PC-9 (cell line): ENCODE results near the gene HTR3C. TPM values are rescaled to one million over a fixed set of nuclear protein-coding genes. Genes with fewer than 3 reads are reported as not detected.

Source experiments
- BruUV-seq: library from RNA; stranded (reverse); fragments of 400-500 nt; replicated peaks from 2 replicates; lab custom pipeline; 2021; lab: Mats Ljungman, UMichigan
- CTCF ChIA-PET: fragments of 300-600 bp; sonication (Branson Sonifier 250); formaldehyde crosslinking; loops from one replicate; lab custom pipeline; 2022; ENCODE audit warnings: antibody characterized with exemption; lab: Charles Lee
- POLR2A ChIA-PET: fragments of 300-600 bp; sonication (Branson Sonifier 250); formaldehyde crosslinking; loops from one replicate; lab custom pipeline; 2022; ENCODE audit warnings: antibody characterized with exemption; ENCODE audit not compliant: unreplicated experiment; lab: Charles Lee
- DNase-seq, 2 experiments: peaks; one replicate each; pipeline versions ENCODE4 v3.0.0 to v3.0.0-alpha.2; 2015 to 2022; ENCODE audit warnings: mixed read lengths in 1 of 2
- H2AFZ ChIP-seq: fragments of 200-600 bp; sonication (generic); 2 replicates; pipeline ENCODE4 v1.8.1; 2017; ENCODE audit warnings: antibody characterized with exemption
- H3F3A ChIP-seq: fragments of 200-600 bp; sonication (generic); 2 replicates; pipeline ENCODE4 v1.8.1; 2017; ENCODE audit warnings: antibody characterized with exemption, mild to moderate bottlenecking, low read depth; ENCODE audit not compliant: insufficient read depth
- H3K27ac ChIP-seq: fragments of 200-600 bp; sonication (generic); 2 replicates; pipeline ENCODE4 v1.6.1; 2016; ENCODE audit warnings: mixed run types
- H3K27me3 ChIP-seq: fragments of 200-600 bp; sonication (generic); 2 replicates; pipeline ENCODE4 v1.6.1; 2016; ENCODE audit warnings: low read depth, mixed run types; ENCODE audit not compliant: insufficient read depth
- H3K36me3 ChIP-seq: fragments of 200-600 bp; sonication (generic); 2 replicates; pipeline ENCODE4 v1.6.1; 2016; ENCODE audit warnings: low read depth, mixed run types
- H3K4me1 ChIP-seq: fragments of 200-600 bp; sonication (generic); replicated peaks from 2 replicates; pipeline ENCODE4 v1.6.1; 2016; ENCODE audit warnings: mixed run types; ENCODE audit not compliant: insufficient read depth
- H3K4me2 ChIP-seq: fragments of 200-600 bp; sonication (generic); 2 replicates; pipeline ENCODE4 v1.6.1; 2017; ENCODE audit warnings: mixed run types
- H3K4me3 ChIP-seq: fragments of 200-600 bp; sonication (generic); 2 replicates; pipeline ENCODE4 v1.6.1; 2016; ENCODE audit warnings: mixed run types
- H3K79me2 ChIP-seq: fragments of 200-600 bp; sonication (generic); 2 replicates; pipeline ENCODE4 v1.6.1; 2017; ENCODE audit warnings: low read depth, mixed run types
- H3K9me2 ChIP-seq: fragments of 200-600 bp; sonication (generic); 2 replicates; pipeline ENCODE4 v1.8.1; 2017; ENCODE audit warnings: mild to moderate bottlenecking; ENCODE audit not compliant: insufficient read depth
- H3K9me3 ChIP-seq: fragments of 200-600 bp; sonication (generic); 2 replicates; pipeline ENCODE4 v1.8.1; 2016; ENCODE audit warnings: low read depth; ENCODE audit not compliant: insufficient read depth
- H4K20me1 ChIP-seq: fragments of 200-600 bp; sonication (generic); 2 replicates; pipeline ENCODE4 v1.8.1; 2017; ENCODE audit not compliant: insufficient read depth
- CTCF ChIP-seq: fragments of 200-600 bp; sonication (generic); conservative IDR thresholded peaks from 2 replicates; pipeline ENCODE4 v1.6.1; 2017; ENCODE audit warnings: mixed run types, antibody characterized with exemption, mild to moderate bottlenecking, moderate library complexity
- EZH2 ChIP-seq: fragments of 200-600 bp; sonication (generic); IDR thresholded peaks from 2 replicates; pipeline ENCODE4 v1.8.0; 2017; ENCODE audit warnings: antibody characterized with exemption, low read depth
- intact Hi-C: fragments of 100-400 bp; cut with micrococcal nuclease; formaldehyde crosslinking; loops from one replicate; pipeline ENCODE4 v1.10.0; 2022; ENCODE audit not compliant: unreplicated experiment
- total RNA-seq: library from RNA; stranded (reverse); gene quantifications from 2 replicates; pipeline ENCODE4 v1.2.3, GENCODE V29; 2021

HTR3C gene
- total RNA-seq, 1 experiment from 2014 or later = not detected

- Histone ChIP-seq H3K4me1 (0 out of 2 replicates have a peak, but pooled peaks cover 4% of the 10 kb centered on the region), H3K9me2 (no peaks in the 10 kb centered on the region), H3K36me3 (no peaks in the 10 kb centered on the region), H3K79me2 (no peaks in the 10 kb centered on the region), H3K27ac (no peak overlapping the region), H3K4me3 (no peak overlapping the region), H3F3A (peaks cover 5% of the 10 kb centered on the region; the same call in 1 of the 2 replicates), H4K20me1 (no peaks in the 10 kb centered on the region), H2AFZ (no peak overlapping the region), H3K9me3 (peaks cover 17% of the 10 kb centered on the region; the same call in 1 of the 2 replicates), H3K27me3 (no peaks in the 10 kb centered on the region), H3K4me2 (no peak overlapping the region)
- ChIA-PET CTCF (interaction anchor here (0.6 kb wide), 1 partner anchor 40 kb away, joined by 3 read pairs; no protein-coding TSS in a partner anchor), POLR2A (interaction anchor here (0.6 to 0.7 kb wide), 2 partner anchors 41 to 645 kb away, joined by 6 to 9 read pairs; no protein-coding TSS in a partner anchor)
- TF ChIP-seq EZH2 (no peak), CTCF (no peak)
- intact Hi-C loops = no loop called here
- BruUV-seq = no TSS peak
- peak in 1 of 2 experiments; percentile 61 for DNase-seq
Measured at GRCh38 chr3:184085389-184085852, 32.6 kb downstream of the HTR3C start.

GRCh38 chr3:184092199-184092598 is 39.4 kb downstream of the HTR3C start:
- DNase-seq = no peak
- Histone ChIP-seq H3K79me2 (no peaks in the 10 kb centered on the region), H2AFZ (no peak overlapping the region), H4K20me1 (no peaks in the 10 kb centered on the region), H3K27me3 (no peaks in the 10 kb centered on the region), H3K4me2 (no peak overlapping the region), H3K36me3 (no peaks in the 10 kb centered on the region), H3K9me2 (no peaks in the 10 kb centered on the region), H3K27ac (no peak overlapping the region), H3K4me1 (no peaks in the 10 kb centered on the region), H3K4me3 (no peak overlapping the region), H3K9me3 (peaks cover 18% of the 10 kb centered on the region; the same call in 1 of the 2 replicates), H3F3A (no peaks in the 10 kb centered on the region)
- no TSS peak for BruUV-seq
- intact Hi-C loops = no loop called here
- TF ChIP-seq EZH2 = no peak
- no peak for TF ChIP-seq CTCF
- ChIA-PET CTCF (no interaction called here), POLR2A (no interaction called here)

- H3K79me2 ChIP-seq = no peaks in the 10 kb centered on the region
- no peaks in the 10 kb centered on the region for H3K9me2 ChIP-seq
- ChIA-PET POLR2A (no interaction called here), CTCF (no interaction called here)
- no peak within 1 kb of the TSS for H3K4me2 ChIP-seq
- no peak for DNase-seq
- no TSS peak for BruUV-seq
- H3K9me3 ChIP-seq = peaks cover 14% of the 10 kb centered on the region; the same call in 1 of the 2 replicates
- H3K27me3 ChIP-seq = no peaks in the 10 kb centered on the region
- intact Hi-C loops = no loop called here
- no peaks in the 10 kb centered on the region for H3K36me3 ChIP-seq
- no peak within 1 kb of the TSS for H3K27ac ChIP-seq
- no peaks in the 10 kb centered on the region for H4K20me1 ChIP-seq
- H2AFZ ChIP-seq = no peak within 1 kb of the TSS
- TF ChIP-seq CTCF (no peak), EZH2 (no peak)
- no peak within 1 kb of the TSS for H3K4me3 ChIP-seq
- H3K4me1 ChIP-seq = no peaks in the 10 kb centered on the region
- H3F3A ChIP-seq = no peaks in the 10 kb centered on the region
Measured at GRCh38 chr3:184096811-184097383, 44.0 kb downstream of the HTR3C start, which contains the start of gene HTR3E. HTR3E (plus strand) TSS chr3:184097064; CDS start chr3:184097530, 466 bp downstream.
